Inferior parietal cortex (tissue), 1 donor: Measurements from ENCODE around the gene ELP4.
"Not testable (repeated sequence)": the region's sequence is repeated elsewhere in the genome, so short reads cannot be mapped to it uniquely, and the experiment has no call there.

Experiments
- DNase-seq: peaks from one replicate; pipeline ENCODE4 v3.0.0-alpha.2; 2016; ENCODE audit errors: extremely low spot score

The ELP4 gene

GRCh38 chr11:31542862-31543261, 33.3 kb downstream of the ELP4 start:
- no peak for DNase-seq

- DNase-seq = no peak
These were observed 46.4 kb downstream of the ELP4 start for GRCh38 chr11:31555938-31556337.

GRCh38 chr11:31558001-31558400, 48.4 kb downstream of the ELP4 start:
- peak; percentile 40 for DNase-seq

- no peak for DNase-seq
These were observed 51.4 kb downstream of the ELP4 start for GRCh38 chr11:31560842-31561476.

- not testable (repeated sequence) for DNase-seq
These were observed 55.0 kb downstream of the ELP4 start for GRCh38 chr11:31564517-31564916.

- not testable (repeated sequence) for DNase-seq
These were observed 64.6 kb downstream of the ELP4 start for GRCh38 chr11:31574133-31574532.

GRCh38 chr11:31575764-31576163, 66.2 kb downstream of the ELP4 start:
- not testable (repeated sequence) for DNase-seq

GRCh38 chr11:31579412-31579811, 69.8 kb downstream of the ELP4 start:
- not testable (repeated sequence) for DNase-seq

GRCh38 chr11:31582697-31583096, 73.1 kb downstream of the ELP4 start:
- DNase-seq = no peak

- DNase-seq = no peak
These were observed 88.9 kb downstream of the ELP4 start for GRCh38 chr11:31598454-31598853.

GRCh38 chr11:31601635-31602282, 92.2 kb downstream of the ELP4 start:
- no peak for DNase-seq

- DNase-seq = no peak
These were observed 97.3 kb downstream of the ELP4 start for GRCh38 chr11:31606893-31607292.

- DNase-seq = no peak
These were observed 98.3 kb downstream of the ELP4 start for GRCh38 chr11:31607914-31608313.

- DNase-seq = no peak
These were observed 99.4 kb downstream of the ELP4 start for GRCh38 chr11:31608995-31609394.

GRCh38 chr11:31610544-31610943, 101.0 kb downstream of the ELP4 start:
- DNase-seq = no peak

GRCh38 chr11:31617246-31617645, 107.7 kb downstream of the ELP4 start:
- DNase-seq = no peak

GRCh38 chr11:31619980-31620379, 110.4 kb downstream of the ELP4 start:
- DNase-seq = no peak

- DNase-seq = no peak
These were observed 110.9 kb downstream of the ELP4 start for GRCh38 chr11:31620434-31620833.

- DNase-seq = no peak
These were observed 116.3 kb downstream of the ELP4 start for GRCh38 chr11:31625868-31626267.

GRCh38 chr11:31628111-31628510, 118.5 kb downstream of the ELP4 start:
- no peak for DNase-seq

- DNase-seq = no peak
These were observed 127.4 kb downstream of the ELP4 start for GRCh38 chr11:31636983-31637382.

GRCh38 chr11:31640611-31641010, 131.0 kb downstream of the ELP4 start:
- DNase-seq = no peak

GRCh38 chr11:31641477-31642062, 132.0 kb downstream of the ELP4 start:
- DNase-seq = no peak
